Measurements from ENCODE around the gene NECAB2. TPM values are rescaled to one million over a fixed set of nuclear protein-coding genes. Genes with fewer than 3 reads are reported as not detected.

The NECAB2 gene
- total RNA-seq, 1 donor from 2014 or later = 6.5 TPM

GRCh38 chr16:84036131-84036530, 68.1 kb downstream of the NECAB2 start:
- H3K4me3 Mint-ChIP-seq = no peak overlapping the region
- H3K36me3 Mint-ChIP-seq = no peaks in the 10 kb centered on the region
- TF ChIP-seq CTCF (conservative IDR thresholded peaks at IDR 0.05) = no peak
- H3K27me3 Mint-ChIP-seq = peaks cover 8% of the 10 kb centered on the region
- peaks cover 5% of the 10 kb centered on the region for H3K9me3 Mint-ChIP-seq
- H3K4me1 Mint-ChIP-seq (ENCODE audit: unreplicated experiment) = peaks cover 14% of the 10 kb centered on the region
- DNase-seq (ENCODE audit: extremely low spot score, unreplicated experiment) = no peak
- H3K27ac Mint-ChIP-seq = no peak overlapping the region

GRCh38 chr16:84036982-84037425, 69.0 kb downstream of the NECAB2 start:
- no peak for TF ChIP-seq CTCF (conservative IDR thresholded peaks at IDR 0.05)

GRCh38 chr16:84038469-84038868, 70.4 kb downstream of the NECAB2 start:
- Mint-ChIP-seq H3K27me3 (peaks cover 14% of the 10 kb centered on the region), H3K9me3 (peaks cover 5% of the 10 kb centered on the region), H3K4me1 (ENCODE audit: unreplicated experiment) (peaks cover 17% of the 10 kb centered on the region), H3K36me3 (no peaks in the 10 kb centered on the region), H3K27ac (no peak overlapping the region), H3K4me3 (no peak overlapping the region)
- DNase-seq (ENCODE audit: extremely low spot score, unreplicated experiment) = no peak
- no peak for TF ChIP-seq CTCF (conservative IDR thresholded peaks at IDR 0.05)

More at GRCh38 chr16:84036982-84037425, 69.0 kb downstream of the NECAB2 start:
- peaks cover 8% of the 10 kb centered on the region for H3K27me3 Mint-ChIP-seq
- no peak overlapping the region for H3K4me3 Mint-ChIP-seq
- H3K27ac Mint-ChIP-seq = no peak overlapping the region
- H3K36me3 Mint-ChIP-seq = no peaks in the 10 kb centered on the region
- peaks cover 5% of the 10 kb centered on the region for H3K9me3 Mint-ChIP-seq
- DNase-seq (ENCODE audit: extremely low spot score, unreplicated experiment) = no peak
- peaks cover 11% of the 10 kb centered on the region for H3K4me1 Mint-ChIP-seq (ENCODE audit: unreplicated experiment)

GRCh38 chr16:84039696-84040095, 71.7 kb downstream of the NECAB2 start:
- Mint-ChIP-seq H3K4me3 (no peak overlapping the region), H3K27ac (no peak overlapping the region), H3K4me1 (ENCODE audit: unreplicated experiment) (peaks cover 28% of the 10 kb centered on the region), H3K36me3 (no peaks in the 10 kb centered on the region), H3K27me3 (peaks cover 18% of the 10 kb centered on the region), H3K9me3 (peaks cover 5% of the 10 kb centered on the region)
- DNase-seq (ENCODE audit: extremely low spot score, unreplicated experiment) = no peak
- TF ChIP-seq CTCF (conservative IDR thresholded peaks at IDR 0.05) = no peak

GRCh38 chr16:84040226-84040822, 72.3 kb downstream of the NECAB2 start:
- Mint-ChIP-seq H3K27me3 (peaks cover 18% of the 10 kb centered on the region), H3K27ac (no peak overlapping the region), H3K4me1 (ENCODE audit: unreplicated experiment) (peaks cover 28% of the 10 kb centered on the region), H3K4me3 (no peak overlapping the region), H3K36me3 (no peaks in the 10 kb centered on the region), H3K9me3 (peaks cover 5% of the 10 kb centered on the region)
- no peak for DNase-seq (ENCODE audit: extremely low spot score, unreplicated experiment)
- TF ChIP-seq CTCF (conservative IDR thresholded peaks at IDR 0.05) = no peak

All from type B pancreatic cell (in vitro differentiated cells).